NCI-H2227 (cell line): ENCODE data around the gene PRDM10.
"Not testable (repeated sequence)": the region's sequence is repeated elsewhere in the genome, so short reads cannot be mapped to it uniquely, and the experiment has no call there.

Source experiments
- DNase-seq: peaks from one replicate; lab custom pipeline; 2025; ENCODE audit not compliant: unreplicated experiment; lab: John Stamatoyannopoulos, UW

PRDM10 gene

GRCh38 chr11:130020323-130020722 lies 17.7 kb upstream of the PRDM10 start:
- no peak for DNase-seq

GRCh38 chr11:130015846-130016245 lies 13.2 kb upstream of the PRDM10 start:
- DNase-seq = not testable (repeated sequence)

- no peak for DNase-seq
These were observed 5.7 kb upstream of the PRDM10 start for GRCh38 chr11:130008326-130008725.

DNA sequence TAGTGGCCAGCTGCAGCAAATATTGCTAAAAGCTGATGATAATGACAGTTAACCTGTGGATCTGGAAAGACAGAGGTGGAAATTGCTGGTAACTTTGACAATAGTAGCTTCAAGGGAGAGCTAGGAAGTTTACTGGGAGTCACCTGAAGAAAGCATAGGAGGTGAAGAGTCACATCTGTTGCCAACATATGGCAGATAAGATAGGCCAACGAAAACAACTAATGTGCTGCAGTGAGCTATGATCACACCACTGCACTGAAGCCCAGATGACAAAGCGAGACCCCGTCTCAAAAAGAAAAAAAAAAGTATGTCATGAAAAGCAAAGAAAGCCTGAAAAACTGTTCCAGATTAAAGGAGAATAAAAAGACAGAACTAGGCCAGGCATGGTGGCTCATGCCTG lies 4.3 kb upstream of the PRDM10 start:
- DNase-seq = no peak

GRCh38 chr11:130003717-130004001 lies 1.0 kb upstream of the PRDM10 start:
- DNase-seq = no peak

DNA sequence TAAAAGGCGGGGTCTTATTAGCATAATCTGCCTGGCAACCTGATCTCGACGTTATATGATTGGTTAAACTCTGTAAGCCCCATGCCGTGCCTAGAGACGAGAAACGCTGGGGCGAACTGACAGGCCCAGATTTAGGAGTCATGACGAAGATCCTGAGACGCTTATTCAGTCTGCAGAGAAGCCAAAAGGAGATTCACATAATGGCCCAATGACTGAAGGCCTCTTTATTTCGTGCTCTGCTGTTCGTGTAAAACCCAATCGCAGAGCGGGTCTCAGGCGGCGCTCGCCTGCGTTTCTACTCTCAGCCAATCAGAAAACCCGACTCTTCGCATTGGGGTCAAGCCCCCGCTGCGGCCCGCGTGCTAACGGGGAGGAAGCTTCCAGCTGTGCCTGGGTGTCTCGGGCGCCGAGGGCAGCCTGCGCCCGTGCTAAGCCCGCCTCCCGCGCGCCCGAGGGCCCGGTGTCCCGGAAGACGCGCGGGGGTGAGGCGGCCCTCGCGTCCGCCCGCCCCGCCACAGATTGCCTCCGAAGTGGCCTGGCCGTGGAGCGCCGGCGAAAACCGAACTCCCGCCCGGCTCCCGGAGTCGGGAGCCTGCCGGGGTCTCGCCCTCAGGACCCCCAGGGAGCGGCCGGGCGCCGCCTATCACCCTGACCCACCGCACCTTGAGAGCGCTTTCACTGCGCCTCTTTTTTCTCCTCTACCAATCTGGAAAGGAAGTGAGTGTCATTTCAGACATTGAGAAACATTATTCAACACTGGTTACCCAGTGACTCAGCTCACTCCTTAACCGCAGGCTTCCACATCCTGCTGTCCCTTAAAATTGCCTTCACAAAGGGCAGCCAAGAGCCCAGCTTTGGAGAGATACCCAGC lies 446 bp upstream of the PRDM10 start:
- peak; percentile 95 for DNase-seq

DNA sequence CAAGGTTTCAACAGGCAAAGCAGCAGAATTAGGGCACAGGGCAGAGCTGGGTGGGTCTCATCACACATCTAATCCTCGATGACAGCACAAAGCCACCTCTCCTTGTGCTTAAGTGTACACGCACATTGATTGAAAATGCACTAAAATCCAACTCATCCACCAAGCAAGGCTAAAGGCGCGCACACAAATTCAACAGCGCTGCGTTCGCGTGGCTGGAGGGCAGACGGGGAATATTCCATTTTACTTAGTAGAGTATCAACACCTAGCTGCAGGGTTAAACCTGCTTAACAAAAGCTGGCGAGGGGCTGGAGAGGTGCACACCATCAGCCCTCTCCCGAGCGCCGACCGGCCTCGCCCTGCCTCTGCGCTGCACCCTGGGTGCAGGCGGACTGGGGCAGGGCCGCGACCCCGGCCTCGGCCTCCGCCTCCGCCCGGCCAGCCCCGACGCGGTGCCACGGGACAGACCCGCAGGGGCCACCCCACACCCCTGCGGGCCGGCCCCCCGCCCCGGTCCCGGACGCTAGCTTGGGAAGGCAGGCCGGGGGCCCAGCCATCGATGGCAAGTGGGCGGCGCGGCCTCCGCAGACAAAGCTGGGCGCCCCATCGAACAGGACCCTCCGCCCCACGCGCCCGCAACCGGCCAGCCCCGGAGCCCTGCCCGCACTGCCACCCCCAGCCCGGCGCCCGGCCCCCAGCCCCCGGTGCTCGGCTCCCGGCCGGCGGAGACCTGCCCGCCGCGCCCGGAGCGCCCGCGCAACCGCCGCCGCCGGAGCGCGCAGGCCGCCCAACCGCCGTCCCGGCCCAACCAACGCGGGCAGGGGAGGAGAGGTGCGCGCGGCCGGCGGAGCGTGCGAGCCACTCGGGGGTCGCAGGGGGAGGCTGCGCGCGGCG lies 929 bp downstream of the PRDM10 start:
- DNase-seq = peak; percentile 86

DNA sequence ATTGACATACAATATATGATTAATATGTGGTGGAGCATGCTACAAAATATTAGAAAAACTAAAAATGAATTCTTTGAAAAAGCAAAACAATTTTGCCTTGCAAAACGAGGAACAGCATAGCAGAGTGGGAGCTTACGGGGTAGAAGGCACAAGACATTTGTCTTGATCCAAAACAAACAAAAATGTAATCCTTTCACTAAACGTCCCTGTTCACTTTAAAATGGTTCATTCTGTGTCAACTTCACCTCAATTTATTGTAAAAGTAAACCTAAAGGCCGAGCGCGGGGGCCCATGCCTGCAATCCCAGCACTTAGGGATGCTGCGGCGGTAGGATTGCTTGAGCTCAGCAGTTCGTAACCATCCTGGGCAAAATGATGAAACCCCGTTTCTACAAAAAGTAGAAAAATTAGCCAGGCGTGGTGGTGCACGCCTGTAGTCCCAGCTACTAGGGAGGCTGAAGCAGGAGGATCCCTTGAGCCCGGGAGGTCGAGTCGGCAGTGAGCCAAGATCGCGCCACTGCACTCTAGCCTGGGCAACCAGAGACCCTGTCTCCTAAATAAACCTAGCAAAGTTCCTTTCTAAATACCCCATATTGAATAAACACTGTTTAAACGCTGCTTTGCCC lies 2.0 kb downstream of the PRDM10 start:
- peak; percentile 1 for DNase-seq

- DNase-seq = no peak
These were observed 3.2 kb downstream of the PRDM10 start for GRCh38 chr11:129999407-129999806.

DNA sequence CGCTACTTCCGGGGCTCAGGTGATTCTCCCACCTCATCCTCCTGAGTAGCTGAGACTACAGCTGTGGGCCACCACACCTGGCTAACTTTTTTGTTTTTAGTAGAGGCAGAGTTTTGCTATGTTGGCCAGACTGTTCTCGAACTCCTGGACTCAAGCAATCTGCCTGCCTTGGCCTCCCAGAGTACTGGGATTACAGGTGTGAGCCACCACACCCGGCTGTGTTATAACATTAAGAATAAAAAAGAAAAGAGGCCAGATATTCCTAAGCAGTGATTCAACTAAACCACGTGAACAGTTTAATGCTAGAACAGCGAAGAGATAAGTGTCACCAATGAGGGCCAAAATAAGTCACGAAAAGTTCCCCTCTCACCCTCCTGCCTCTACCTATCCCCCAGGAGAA lies 3.7 kb downstream of the PRDM10 start:
- no peak for DNase-seq

GRCh38 chr11:129998107-129998506 lies 4.5 kb downstream of the PRDM10 start:
- DNase-seq = no peak

GRCh38 chr11:129997513-129997912 lies 5.1 kb downstream of the PRDM10 start:
- DNase-seq = no peak

GRCh38 chr11:129996113-129996870 lies 6.3 kb downstream of the PRDM10 start:
- DNase-seq = no peak

DNA sequence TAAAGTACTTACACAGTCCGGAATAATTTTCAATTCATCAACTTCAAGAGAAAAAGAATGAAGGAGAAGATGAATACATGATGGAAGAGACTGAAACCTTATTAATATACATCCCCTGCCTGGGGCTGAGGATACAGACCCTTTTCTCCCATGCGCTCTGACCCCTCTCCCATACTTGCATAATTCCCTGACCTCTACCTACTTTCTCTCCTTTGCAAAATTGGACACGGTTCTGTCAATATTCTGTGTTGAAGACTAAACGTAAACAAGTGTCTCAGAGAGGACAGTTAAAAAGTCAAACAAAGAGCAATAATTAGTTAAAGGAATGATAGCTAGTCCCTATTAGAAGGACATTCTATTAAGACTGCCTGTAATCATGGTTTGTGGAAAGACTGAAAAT lies 7.5 kb downstream of the PRDM10 start:
- DNase-seq = no peak

GRCh38 chr11:129992161-129992944 lies 10.3 kb downstream of the PRDM10 start:
- DNase-seq = peak; percentile 57

DNA sequence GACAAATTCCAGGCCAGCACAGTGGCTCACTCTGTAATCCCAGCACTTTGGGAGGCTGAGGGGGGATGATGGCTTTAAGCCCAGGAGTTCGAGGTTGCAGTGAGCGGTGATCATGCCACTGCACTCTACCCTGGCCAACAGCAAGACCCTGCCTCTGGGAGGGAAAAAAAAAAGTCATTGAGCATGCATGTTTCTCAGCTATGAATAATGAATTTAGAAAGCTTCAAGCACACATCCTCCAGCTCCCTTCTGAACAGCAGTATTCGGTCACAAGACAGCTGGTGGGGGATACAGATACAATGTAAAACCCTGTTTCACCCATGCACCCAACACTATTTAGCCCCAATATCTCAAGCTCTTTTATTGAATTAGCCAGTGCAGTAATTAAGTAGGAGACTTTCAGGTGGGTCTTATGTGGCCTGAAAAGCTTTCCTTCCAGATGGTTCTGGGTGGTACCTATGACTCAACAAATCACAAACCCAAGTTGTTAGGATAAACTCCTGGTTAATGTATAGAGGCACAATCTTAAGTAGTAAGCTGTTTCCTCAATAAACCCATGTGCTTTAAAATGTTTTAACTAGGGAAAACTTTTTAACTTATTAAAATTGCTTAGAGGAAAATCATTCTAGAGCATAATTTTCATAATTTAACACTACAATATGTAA lies 13.4 kb downstream of the PRDM10 start:
- no peak for DNase-seq

DNA sequence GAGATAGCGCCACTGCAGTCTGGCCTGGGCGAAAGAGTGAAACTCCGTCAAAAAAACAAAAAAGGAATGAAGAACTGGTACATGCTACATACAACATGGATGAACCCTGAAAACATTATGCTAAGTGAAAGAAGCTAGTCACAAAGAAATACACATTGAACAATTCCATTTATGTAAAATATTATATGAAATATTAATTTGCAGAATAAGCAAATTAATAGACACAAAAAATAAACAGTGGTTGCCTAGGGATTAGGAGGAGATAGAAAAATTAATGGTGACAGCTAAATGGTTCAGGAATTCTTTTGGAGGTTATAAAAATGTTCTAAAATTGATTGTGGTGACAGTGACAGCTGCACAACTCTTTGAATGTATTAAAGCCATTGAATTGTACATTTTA lies 14.7 kb downstream of the PRDM10 start:
- DNase-seq = no peak

DNA sequence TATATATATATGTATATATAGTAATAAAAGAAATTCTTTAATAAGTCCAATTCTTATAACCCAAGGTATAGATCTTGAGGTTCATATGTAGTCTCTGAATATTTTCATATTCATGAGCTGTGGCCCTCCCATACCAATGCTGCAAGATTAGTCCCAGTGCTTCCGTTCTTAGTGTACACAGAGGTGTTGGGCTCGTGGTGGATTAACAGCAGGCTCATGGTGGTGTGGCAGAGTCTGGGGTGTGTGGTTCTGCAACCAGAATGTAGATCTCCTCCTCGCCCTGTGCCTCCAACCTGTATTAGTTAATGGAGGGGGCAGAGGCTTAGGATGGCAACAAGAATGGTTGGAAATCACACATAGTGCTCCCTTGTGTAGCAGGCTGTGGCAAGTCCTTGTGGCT lies 16.8 kb downstream of the PRDM10 start:
- DNase-seq = no peak

DNA sequence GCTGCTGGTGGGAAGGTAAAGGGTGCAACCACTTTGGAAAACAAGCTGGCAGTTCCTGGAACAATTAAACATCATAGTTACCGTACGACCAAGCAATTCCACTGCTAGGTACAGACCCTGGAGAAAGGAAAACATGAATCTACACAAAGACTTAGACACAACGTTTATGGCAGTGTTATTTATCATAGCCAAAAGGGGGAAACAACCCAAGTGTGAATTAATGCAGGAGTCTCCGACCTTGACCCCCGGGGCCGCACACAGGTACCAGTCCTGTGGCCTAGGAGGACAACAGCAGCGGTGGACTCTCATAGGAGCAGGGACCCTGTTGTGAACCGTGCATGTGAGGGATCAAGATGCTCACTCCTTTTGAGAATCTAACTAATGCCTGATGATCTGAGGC lies 22.5 kb downstream of the PRDM10 start:
- DNase-seq = no peak
